ENCODE results near the gene FARS2.

The FARS2 gene

DNA sequence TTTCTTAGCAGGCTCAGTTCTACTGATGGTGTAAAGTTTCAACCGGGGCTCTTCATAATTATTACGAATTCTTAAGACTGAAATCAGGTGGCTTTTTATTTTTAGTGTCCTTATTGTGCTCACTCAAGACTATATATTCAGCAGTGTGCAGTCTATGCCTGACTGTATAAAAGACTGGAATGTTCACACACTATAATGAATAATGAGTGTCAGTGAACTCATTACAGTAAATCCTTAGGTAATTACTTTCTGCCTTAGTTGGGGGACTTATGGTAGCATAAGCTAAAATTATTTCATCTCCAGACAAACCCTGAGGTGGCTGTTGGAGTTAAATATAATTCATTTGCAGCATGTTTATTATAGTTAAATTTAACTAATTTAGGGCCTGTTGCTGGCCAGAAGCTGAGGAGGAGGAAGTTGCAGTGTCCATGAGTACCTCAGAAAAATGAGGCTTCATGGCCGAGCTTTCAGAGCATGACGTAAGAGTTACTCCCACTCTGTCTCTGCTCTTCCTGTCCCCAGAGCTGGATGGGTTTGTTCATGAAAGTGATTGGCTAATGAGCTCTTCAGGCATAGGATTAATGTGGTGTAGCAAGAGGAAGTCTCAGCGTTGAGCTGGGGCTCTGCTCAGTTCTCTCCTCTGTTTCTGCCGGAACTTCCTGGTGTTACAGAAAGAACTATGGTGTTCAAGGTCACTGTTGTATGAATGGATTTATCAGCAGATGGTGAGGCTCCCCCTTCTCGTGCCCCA lies 409.7 kb downstream of the FARS2 start:
- Histone ChIP-seq H3K4me2 (ENCODE audit: low read length) (peak overlapping the region; percentile 40), H3K79me2 (ENCODE audit: low read length) (no peaks in the 10 kb centered on the region), H3K27ac (ENCODE audit: low read length) (peak overlapping the region; percentile 14; the same call in 1 of the 2 replicates)

GRCh38 chr6:5671601-5672559 lies 410.6 kb downstream of the FARS2 start:
- H3K9ac ChIP-seq (ENCODE audit: low read length): no peak overlapping the region
- H3K36me3 ChIP-seq (replicated peaks; ENCODE audit: low read depth, low read length): no peaks in the 10 kb centered on the region
- no peaks in the 10 kb centered on the region for H4K20me1 ChIP-seq (ENCODE audit: insufficient read depth, low read length)
- H3K9me3 ChIP-seq (ENCODE audit: insufficient read depth, low read length): no peaks in the 10 kb centered on the region
- H3K27me3 ChIP-seq (ENCODE audit: low read depth, low read length): no peaks in the 10 kb centered on the region
- H2AFZ ChIP-seq (ENCODE audit: low read depth, low read length): peak overlapping the region; percentile 39; the same call in 1 of the 2 replicates
- H3K4me1 ChIP-seq (ENCODE audit: low read length): peaks cover 9% of the 10 kb centered on the region
- H3K27ac ChIP-seq (ENCODE audit: low read length): peak overlapping the region; percentile 14; the same call in 1 of the 2 replicates
- H3K79me2 ChIP-seq (ENCODE audit: low read length): no peaks in the 10 kb centered on the region
- no peak overlapping the region for H3K4me3 ChIP-seq (ENCODE audit: low read length)
- peak overlapping the region; percentile 40 for H3K4me2 ChIP-seq (ENCODE audit: low read length)
- TF ChIP-seq, protein P1, sequence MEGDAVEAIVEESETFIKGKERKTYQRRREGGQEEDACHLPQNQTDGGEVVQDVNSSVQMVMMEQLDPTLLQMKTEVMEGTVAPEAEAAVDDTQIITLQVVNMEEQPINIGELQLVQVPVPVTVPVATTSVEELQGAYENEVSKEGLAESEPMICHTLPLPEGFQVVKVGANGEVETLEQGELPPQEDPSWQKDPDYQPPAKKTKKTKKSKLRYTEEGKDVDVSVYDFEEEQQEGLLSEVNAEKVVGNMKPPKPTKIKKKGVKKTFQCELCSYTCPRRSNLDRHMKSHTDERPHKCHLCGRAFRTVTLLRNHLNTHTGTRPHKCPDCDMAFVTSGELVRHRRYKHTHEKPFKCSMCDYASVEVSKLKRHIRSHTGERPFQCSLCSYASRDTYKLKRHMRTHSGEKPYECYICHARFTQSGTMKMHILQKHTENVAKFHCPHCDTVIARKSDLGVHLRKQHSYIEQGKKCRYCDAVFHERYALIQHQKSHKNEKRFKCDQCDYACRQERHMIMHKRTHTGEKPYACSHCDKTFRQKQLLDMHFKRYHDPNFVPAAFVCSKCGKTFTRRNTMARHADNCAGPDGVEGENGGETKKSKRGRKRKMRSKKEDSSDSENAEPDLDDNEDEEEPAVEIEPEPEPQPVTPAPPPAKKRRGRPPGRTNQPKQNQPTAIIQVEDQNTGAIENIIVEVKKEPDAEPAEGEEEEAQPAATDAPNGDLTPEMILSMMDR (IDR thresholded peaks at IDR 0.05; ENCODE audit: low read depth, low read length): peak; percentile 36
- TF ChIP-seq EZH2phosphoT487 (IDR thresholded peaks at IDR 0.05; ENCODE audit: low read depth): no peak

More for the DNA sequence above, 409.7 kb downstream of the FARS2 start:
- H4K20me1 ChIP-seq (ENCODE audit: insufficient read depth, low read length): no peaks in the 10 kb centered on the region
- peak overlapping the region; percentile 39; the same call in 1 of the 2 replicates for H2AFZ ChIP-seq (ENCODE audit: low read depth, low read length)
- H3K9me3 ChIP-seq (ENCODE audit: insufficient read depth, low read length): no peaks in the 10 kb centered on the region
- H3K36me3 ChIP-seq (replicated peaks; ENCODE audit: low read depth, low read length): no peaks in the 10 kb centered on the region
- peaks cover 9% of the 10 kb centered on the region for H3K4me1 ChIP-seq (ENCODE audit: low read length)
- TF ChIP-seq, protein P1 (IDR thresholded peaks at IDR 0.05; ENCODE audit: low read depth, low read length): no peak
- no peak for TF ChIP-seq EZH2phosphoT487 (IDR thresholded peaks at IDR 0.05; ENCODE audit: low read depth)
- no peak overlapping the region for H3K9ac ChIP-seq (ENCODE audit: low read length)
- H3K4me3 ChIP-seq (ENCODE audit: low read length): no peak overlapping the region
- no peaks in the 10 kb centered on the region for H3K27me3 ChIP-seq (ENCODE audit: low read depth, low read length)

- no peak overlapping the region for H3K9ac ChIP-seq (ENCODE audit: low read length)
- H3K27me3 ChIP-seq (ENCODE audit: low read depth, low read length): no peaks in the 10 kb centered on the region
- no peak overlapping the region for H3K4me3 ChIP-seq (ENCODE audit: low read length)
- H4K20me1 ChIP-seq (ENCODE audit: insufficient read depth, low read length): no peaks in the 10 kb centered on the region
- H3K4me2 ChIP-seq (ENCODE audit: low read length): no peak overlapping the region
- no peak overlapping the region for H2AFZ ChIP-seq (ENCODE audit: low read depth, low read length)
- TF ChIP-seq, protein P1 (IDR thresholded peaks at IDR 0.05; ENCODE audit: low read depth, low read length): no peak
- TF ChIP-seq EZH2phosphoT487 (IDR thresholded peaks at IDR 0.05; ENCODE audit: low read depth): no peak
- no peaks in the 10 kb centered on the region for H3K79me2 ChIP-seq (ENCODE audit: low read length)
- H3K9me3 ChIP-seq (ENCODE audit: insufficient read depth, low read length): no peaks in the 10 kb centered on the region
- H3K27ac ChIP-seq (ENCODE audit: low read length): no peak overlapping the region
- no peaks in the 10 kb centered on the region for H3K36me3 ChIP-seq (replicated peaks; ENCODE audit: low read depth, low read length)
- peaks cover 9% of the 10 kb centered on the region for H3K4me1 ChIP-seq (ENCODE audit: low read length)
Measured at GRCh38 chr6:5672581-5673011, 411.3 kb downstream of the FARS2 start.

All from OCI-LY3 (cell line).